Mesodermal cell (in vitro differentiated cells): ENCODE data around the gene RASSF7.
A peak's percentile ranks its signal among the peaks of the same experiment; 100 is the strongest.

Source experiments
- H3K27ac ChIP-seq: 2 replicates; pipeline ENCODE4 v1.7.0; 2013; ENCODE audit warnings: mild to moderate bottlenecking, low read depth, low read length, moderate library complexity; ENCODE audit not compliant: severe bottlenecking
- H3K36me3 ChIP-seq: 2 replicates; pipeline ENCODE4 v1.7.1; 2013; ENCODE audit warnings: mild to moderate bottlenecking, low read length, moderate library complexity; ENCODE audit not compliant: control insufficient read depth, insufficient read depth
- H3K4me1 ChIP-seq: one replicate; pipeline ENCODE4 v1.7.1; 2013; ENCODE audit warnings: mild to moderate bottlenecking, low read length; ENCODE audit not compliant: insufficient read depth, control insufficient read depth, poor library complexity, severe bottlenecking
- H3K4me3 ChIP-seq: 2 replicates; pipeline ENCODE4 v1.7.0; 2013; ENCODE audit warnings: low read length, control low read depth, mild to moderate bottlenecking; ENCODE audit not compliant: insufficient read depth, poor library complexity, severe bottlenecking; ENCODE audit errors: extremely low read depth
- H3K9me3 ChIP-seq: 2 replicates; pipeline ENCODE4 v1.7.1; 2013; ENCODE audit warnings: mild to moderate bottlenecking, low read length, moderate library complexity; ENCODE audit not compliant: control insufficient read depth
- WGBS, 2 experiments: methylation state at CpG; one replicate each; pipeline ENCODE4 v1.1.5; 2013; ENCODE audit warnings: missing lambda C conversion rate in 2 of 2; ENCODE audit not compliant: insufficient coverage in 2 of 2; 5-methylcytosine and 5-hydroxymethylcytosine counted together

RASSF7 gene

GRCh38 chr11:534396-535209, 26.2 kb upstream of the RASSF7 start:
- H3K4me3 ChIP-seq, result peak overlapping the region; percentile 80
- H3K36me3 ChIP-seq, result peaks cover 35% of the 10 kb centered on the region
- H3K27ac ChIP-seq, result no peak overlapping the region
- peaks cover 8% of the 10 kb centered on the region for H3K4me1 ChIP-seq
- H3K9me3 ChIP-seq, result no peaks in the 10 kb centered on the region
- WGBS, 2 experiments, result 10 to 18% methylated on average over 50 to 62 of the region's 66 CpGs

GRCh38 chr11:535210-535518, 25.6 kb upstream of the RASSF7 start:
- peaks cover 35% of the 10 kb centered on the region for H3K36me3 ChIP-seq
- WGBS, 2 experiments, result 0% methylated on average over 8 to 32 of the region's 56 CpGs

GRCh38 chr11:535519-536454, 25.0 kb upstream of the RASSF7 start, which contains the start of gene HRAS:
HRAS (minus strand) TSS chr11:535576.
- Histone ChIP-seq H3K27ac (no peak within 1 kb of the TSS), H3K36me3 (peaks cover 35% of the 10 kb centered on the region), H3K4me1 (peaks cover 8% of the 10 kb centered on the region), H3K9me3 (no peaks in the 10 kb centered on the region), H3K4me3 (peak within 1 kb of the TSS; percentile 80)
- 3 to 4% methylated on average over 59 to 97 of the region's 97 CpGs for WGBS, 2 experiments

More at GRCh38 chr11:535210-535518, 25.6 kb upstream of the RASSF7 start:
- H3K4me3 ChIP-seq, result peak overlapping the region; percentile 80
- H3K4me1 ChIP-seq, result peaks cover 8% of the 10 kb centered on the region
- no peak overlapping the region for H3K27ac ChIP-seq
- H3K9me3 ChIP-seq, result no peaks in the 10 kb centered on the region

GRCh38 chr11:536841-537621, 23.7 kb upstream of the RASSF7 start, which contains the start of gene LRRC56:
LRRC56 (plus strand) TSS chr11:537527; CDS start chr11:540685, 3,158 bp downstream.
- H3K9me3 ChIP-seq, result no peaks in the 10 kb centered on the region

GRCh38 chr11:537622-538430, 22.9 kb upstream of the RASSF7 start:
- H3K4me3 ChIP-seq, result peak overlapping the region; percentile 66
- WGBS, 2 experiments, result 51 to 64% methylated on average over 13 to 19 of the region's 19 CpGs

More at GRCh38 chr11:536841-537621, 23.7 kb upstream of the RASSF7 start, which contains the start of gene LRRC56:
- Histone ChIP-seq H3K4me3 (peak within 1 kb of the TSS; percentile 66), H3K4me1 (peaks cover 8% of the 10 kb centered on the region), H3K36me3 (peaks cover 23% of the 10 kb centered on the region), H3K27ac (no peak within 1 kb of the TSS)
- whole genome bisulfite sequencing, 2 experiments, result 7 to 10% methylated on average over 80 to 86 of the region's 93 CpGs

GRCh38 chr11:538431-539051, 22.2 kb upstream of the RASSF7 start:
- H3K4me3 ChIP-seq, result no peak overlapping the region
- peaks cover 8% of the 10 kb centered on the region for H3K36me3 ChIP-seq
- peaks cover 8% of the 10 kb centered on the region for H3K4me1 ChIP-seq
- H3K27ac ChIP-seq, result no peak overlapping the region
- H3K9me3 ChIP-seq, result no peaks in the 10 kb centered on the region
- 91 to 96% methylated on average over 20 of the region's 20 CpGs for WGBS, 2 experiments

More at GRCh38 chr11:537622-538430, 22.9 kb upstream of the RASSF7 start:
- H3K27ac ChIP-seq, result no peak overlapping the region
- peaks cover 16% of the 10 kb centered on the region for H3K36me3 ChIP-seq
- H3K4me1 ChIP-seq, result peaks cover 8% of the 10 kb centered on the region
- no peaks in the 10 kb centered on the region for H3K9me3 ChIP-seq

GRCh38 chr11:539971-540481, 20.7 kb upstream of the RASSF7 start:
- Histone ChIP-seq H3K4me3 (no peak overlapping the region), H3K27ac (no peak overlapping the region), H3K4me1 (peaks cover 5% of the 10 kb centered on the region), H3K36me3 (no peaks in the 10 kb centered on the region), H3K9me3 (no peaks in the 10 kb centered on the region)
- 90 to 97% methylated on average over 4 to 7 of the region's 8 CpGs for WGBS, 2 experiments

GRCh38 chr11:540583-541432, 20.0 kb upstream of the RASSF7 start:
- no peak overlapping the region for H3K4me3 ChIP-seq
- H3K36me3 ChIP-seq, result no peaks in the 10 kb centered on the region
- H3K4me1 ChIP-seq, result peaks cover 5% of the 10 kb centered on the region
- H3K9me3 ChIP-seq, result no peaks in the 10 kb centered on the region
- no peak overlapping the region for H3K27ac ChIP-seq
- WGBS, 2 experiments, result 87% methylated on average over 20 of the region's 23 CpGs
